ENCODE measurements around the gene FMNL2. TPM values are rescaled to one million over a fixed set of nuclear protein-coding genes. Genes with fewer than 3 reads are reported as not detected.

The FMNL2 gene
- total RNA-seq, 1 donor from 2014 or later: 24.7 TPM

DNA sequence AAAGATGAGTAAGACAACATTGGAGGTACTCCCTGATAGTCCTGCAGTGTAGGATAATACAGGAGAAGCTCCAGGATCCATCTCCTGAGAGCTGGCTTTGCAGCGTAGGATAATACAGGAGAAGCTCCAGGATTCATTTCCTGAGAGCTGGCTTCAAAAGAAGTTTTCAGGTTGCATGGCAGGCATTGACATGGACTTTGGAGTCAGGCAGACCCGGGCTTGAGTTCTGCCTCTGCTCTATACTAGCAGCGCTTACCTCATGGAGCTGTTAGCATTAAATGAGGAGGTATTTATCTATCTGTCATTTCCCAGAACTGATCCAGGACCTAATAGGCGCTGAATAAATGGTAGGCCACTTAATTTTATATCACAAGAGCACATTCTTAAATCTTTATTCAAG lies 97.8 kb downstream of the FMNL2 start:
- TF ChIP-seq, protein P1, sequence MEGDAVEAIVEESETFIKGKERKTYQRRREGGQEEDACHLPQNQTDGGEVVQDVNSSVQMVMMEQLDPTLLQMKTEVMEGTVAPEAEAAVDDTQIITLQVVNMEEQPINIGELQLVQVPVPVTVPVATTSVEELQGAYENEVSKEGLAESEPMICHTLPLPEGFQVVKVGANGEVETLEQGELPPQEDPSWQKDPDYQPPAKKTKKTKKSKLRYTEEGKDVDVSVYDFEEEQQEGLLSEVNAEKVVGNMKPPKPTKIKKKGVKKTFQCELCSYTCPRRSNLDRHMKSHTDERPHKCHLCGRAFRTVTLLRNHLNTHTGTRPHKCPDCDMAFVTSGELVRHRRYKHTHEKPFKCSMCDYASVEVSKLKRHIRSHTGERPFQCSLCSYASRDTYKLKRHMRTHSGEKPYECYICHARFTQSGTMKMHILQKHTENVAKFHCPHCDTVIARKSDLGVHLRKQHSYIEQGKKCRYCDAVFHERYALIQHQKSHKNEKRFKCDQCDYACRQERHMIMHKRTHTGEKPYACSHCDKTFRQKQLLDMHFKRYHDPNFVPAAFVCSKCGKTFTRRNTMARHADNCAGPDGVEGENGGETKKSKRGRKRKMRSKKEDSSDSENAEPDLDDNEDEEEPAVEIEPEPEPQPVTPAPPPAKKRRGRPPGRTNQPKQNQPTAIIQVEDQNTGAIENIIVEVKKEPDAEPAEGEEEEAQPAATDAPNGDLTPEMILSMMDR (IDR thresholded peaks at IDR 0.05; ENCODE audit: insufficient read depth, low read length, severe bottlenecking): no peak
- DNase-seq (ENCODE audit: low read depth) (no peak), FAIRE-seq (no peak)
- H3K4me3 ChIP-seq (ENCODE audit: low read depth, low read length): no peak overlapping the region
- H3K27me3 ChIP-seq (ENCODE audit: control insufficient read depth, insufficient read depth, low read length): no peaks in the 10 kb centered on the region
- no peaks in the 10 kb centered on the region for H3K36me3 ChIP-seq (ENCODE audit: control insufficient read depth, insufficient read depth, low read length)

DNA sequence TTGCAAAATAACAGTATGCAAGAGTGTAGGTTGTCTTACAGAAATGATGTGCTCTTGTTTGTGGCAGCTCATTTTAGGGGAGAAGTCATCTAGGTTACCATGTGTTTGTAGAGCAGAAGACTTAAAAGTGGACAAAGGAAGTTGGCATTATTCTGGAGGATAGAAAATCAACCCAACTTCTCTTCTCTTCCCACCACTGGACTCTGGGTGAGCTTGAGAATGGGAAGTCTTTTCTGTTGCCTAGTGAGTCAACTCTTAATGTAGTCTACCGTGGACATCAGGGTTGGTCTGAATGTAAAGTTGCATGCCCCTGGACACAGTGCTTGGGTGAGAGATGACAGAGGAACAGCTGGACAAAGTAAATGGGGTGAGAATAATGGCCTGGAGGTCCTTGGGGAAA lies 98.3 kb downstream of the FMNL2 start:
- Histone ChIP-seq H3K27me3 (ENCODE audit: control insufficient read depth, insufficient read depth, low read length) (no peaks in the 10 kb centered on the region), H3K36me3 (ENCODE audit: control insufficient read depth, insufficient read depth, low read length) (no peaks in the 10 kb centered on the region), H3K4me3 (ENCODE audit: low read depth, low read length) (no peak overlapping the region)
- DNase-seq (ENCODE audit: low read depth) (no peak), FAIRE-seq (no peak)
- TF ChIP-seq, protein P1 (IDR thresholded peaks at IDR 0.05; ENCODE audit: insufficient read depth, low read length, severe bottlenecking): no peak

DNA sequence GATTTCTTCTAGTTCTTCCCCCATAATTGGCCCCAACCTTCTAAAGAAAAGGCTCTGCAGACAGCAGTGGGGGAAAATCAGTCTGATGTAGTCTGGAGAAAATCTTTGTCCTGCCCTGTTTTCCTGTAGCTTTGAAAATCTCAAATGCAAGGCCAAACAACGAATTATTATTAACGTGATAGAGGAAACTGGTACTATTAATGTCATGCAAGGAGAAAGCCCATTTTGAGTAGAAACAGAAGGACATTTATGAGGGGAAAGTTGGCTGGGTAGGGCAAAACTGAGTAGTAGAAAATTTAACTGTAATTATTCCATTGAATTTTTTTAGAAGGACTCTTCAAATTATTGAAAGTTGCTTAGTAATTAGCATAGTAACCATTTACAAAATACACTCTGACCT lies 98.8 kb downstream of the FMNL2 start:
- no peaks in the 10 kb centered on the region for H3K36me3 ChIP-seq (ENCODE audit: control insufficient read depth, insufficient read depth, low read length)
- no peaks in the 10 kb centered on the region for H3K27me3 ChIP-seq (ENCODE audit: control insufficient read depth, insufficient read depth, low read length)
- DNase-seq (ENCODE audit: low read depth): no peak
- no peak for FAIRE-seq
- H3K4me3 ChIP-seq (ENCODE audit: low read depth, low read length): no peak overlapping the region
- TF ChIP-seq, protein P1 (IDR thresholded peaks at IDR 0.05; ENCODE audit: insufficient read depth, low read length, severe bottlenecking): no peak

DNA sequence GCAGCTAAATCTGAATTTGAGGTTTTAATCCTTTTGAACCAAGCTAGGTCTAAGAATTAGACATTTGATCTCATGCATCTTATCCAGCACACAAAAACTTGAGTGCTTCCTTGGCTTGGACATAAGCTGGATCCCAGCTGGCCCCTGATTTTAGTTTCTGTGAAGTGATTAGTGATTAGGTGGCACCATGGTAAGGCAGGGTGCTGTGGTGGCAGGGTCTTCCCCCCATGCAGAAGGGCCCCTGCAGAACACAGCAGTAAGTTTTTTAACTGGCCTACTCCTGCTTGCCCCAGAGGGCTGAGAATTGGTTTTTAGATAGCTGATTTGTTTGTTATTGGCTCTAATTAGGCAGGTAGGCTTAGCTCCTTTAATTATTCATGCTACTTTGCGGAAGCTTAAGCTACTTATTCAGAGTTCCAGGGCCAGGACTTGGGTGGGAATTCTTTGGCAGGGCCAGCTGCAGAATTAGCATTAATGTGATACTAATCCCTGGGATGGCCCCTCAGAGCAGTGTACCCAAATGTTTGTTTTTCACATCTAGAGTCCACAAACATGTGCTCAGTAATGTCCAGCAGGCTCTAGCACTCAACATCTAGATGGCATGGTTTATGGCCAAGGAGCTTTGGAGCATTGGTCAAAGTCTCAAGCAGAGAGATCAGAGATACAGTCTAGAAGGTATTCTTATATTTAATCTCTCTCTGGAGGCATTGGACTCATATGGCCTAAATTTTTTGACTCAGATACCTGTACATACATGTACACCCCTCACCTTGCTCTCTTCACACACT lies 99.6 kb downstream of the FMNL2 start:
- TF ChIP-seq, protein P1 (IDR thresholded peaks at IDR 0.05; ENCODE audit: insufficient read depth, low read length, severe bottlenecking): no peak
- no peak for FAIRE-seq
- no peak for DNase-seq (ENCODE audit: low read depth)
- Histone ChIP-seq H3K4me3 (ENCODE audit: low read depth, low read length) (no peak overlapping the region), H3K27me3 (ENCODE audit: control insufficient read depth, insufficient read depth, low read length) (no peaks in the 10 kb centered on the region), H3K36me3 (ENCODE audit: control insufficient read depth, insufficient read depth, low read length) (no peaks in the 10 kb centered on the region)

DNA sequence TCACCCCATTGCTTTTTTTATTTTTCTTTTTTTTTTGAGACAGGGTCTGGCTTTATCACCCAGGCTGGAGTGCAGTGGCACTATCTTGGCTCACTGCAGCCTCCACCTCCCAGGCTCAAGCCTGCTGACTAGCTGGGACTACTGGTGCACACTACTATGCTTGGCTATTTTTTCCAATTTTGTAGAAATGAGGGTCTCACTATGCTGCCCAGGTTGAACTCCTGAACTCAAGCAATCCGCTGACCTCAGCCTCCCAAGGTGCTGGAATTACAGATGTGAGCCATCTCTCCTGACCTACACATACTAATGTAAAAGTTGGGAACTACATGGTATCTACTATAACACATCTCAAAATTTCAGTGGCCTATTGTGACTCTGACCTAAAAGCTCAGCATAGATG lies 101.2 kb downstream of the FMNL2 start:
- DNase-seq (ENCODE audit: low read depth) (no peak), FAIRE-seq (no peak)
- Histone ChIP-seq H3K4me3 (ENCODE audit: low read depth, low read length) (no peak overlapping the region), H3K27me3 (ENCODE audit: control insufficient read depth, insufficient read depth, low read length) (no peaks in the 10 kb centered on the region), H3K36me3 (ENCODE audit: control insufficient read depth, insufficient read depth, low read length) (no peaks in the 10 kb centered on the region)
- TF ChIP-seq, protein P1 (IDR thresholded peaks at IDR 0.05; ENCODE audit: insufficient read depth, low read length, severe bottlenecking): no peak
